Liver (tissue), 3 donors: Measurements from ENCODE around the gene HHIPL1.

Source experiments
- GABPA ChIP-seq, 2 donors: IDR thresholded peaks in 1 of 2; conservative IDR thresholded peaks in 1 of 2; 2 replicates each; pipeline ENCODE4 v1.6.1; 2016; ENCODE audit warnings: antibody characterized with exemption in 2 of 2, mild to moderate bottlenecking in 1 of 2, moderate library complexity in 1 of 2
- JUND ChIP-seq, 2 donors: IDR thresholded peaks; 2 replicates each; pipeline ENCODE4 v1.6.1; 2016; ENCODE audit warnings: antibody characterized with exemption in 2 of 2
- NR2F2 ChIP-seq: IDR thresholded peaks from 2 replicates; pipeline ENCODE4 v1.6.1; 2016; ENCODE audit warnings: antibody characterized with exemption
- RAD21 ChIP-seq, 2 donors: IDR thresholded peaks; 2 replicates each; pipeline ENCODE4 v1.6.1; 2016; ENCODE audit warnings: antibody characterized with exemption in 2 of 2, mild to moderate bottlenecking in 2 of 2
- RXRA ChIP-seq, 2 donors: IDR thresholded peaks; 2 replicates each; pipeline ENCODE4 v1.6.1; 2017 to 2018; ENCODE audit warnings: antibody characterized with exemption in 2 of 2, mild to moderate bottlenecking in 1 of 2
- SP1 ChIP-seq: IDR thresholded peaks from 2 replicates; pipeline ENCODE4 v1.6.1; 2018; ENCODE audit warnings: antibody characterized with exemption, mild to moderate bottlenecking
- TAF1 ChIP-seq: conservative IDR thresholded peaks from 2 replicates; pipeline ENCODE4 v1.6.1; 2016; ENCODE audit warnings: antibody characterized with exemption, mild to moderate bottlenecking
- YY1 ChIP-seq: IDR thresholded peaks from 2 replicates; pipeline ENCODE4 v1.6.1; 2016; ENCODE audit warnings: antibody characterized with exemption, mild to moderate bottlenecking
- TF ChIP-seq, protein P1 (sequence below): fragments of 150-350 bp; IDR thresholded peaks from 2 replicates; pipeline ENCODE4 v1.5.1; 2017; ENCODE audit warnings: improper control_type of control experiment, low read depth, low read length; ENCODE audit not compliant: missing input control
- TF ChIP-seq, protein P2 (sequence below): IDR thresholded peaks from 2 replicates; pipeline ENCODE4 v1.6.1; 2016; ENCODE audit warnings: antibody characterized with exemption
- TF ChIP-seq, protein P3 (sequence below): IDR thresholded peaks from 2 replicates; pipeline ENCODE4 v1.6.1; 2016; ENCODE audit warnings: antibody characterized with exemption, mild to moderate bottlenecking
- TF ChIP-seq, protein P4 (sequence below): IDR thresholded peaks from 2 replicates; pipeline ENCODE4 v1.6.1; 2016; ENCODE audit warnings: antibody characterized with exemption
- donor health status: healthy.
- donor health status: healthy.

DNA sequence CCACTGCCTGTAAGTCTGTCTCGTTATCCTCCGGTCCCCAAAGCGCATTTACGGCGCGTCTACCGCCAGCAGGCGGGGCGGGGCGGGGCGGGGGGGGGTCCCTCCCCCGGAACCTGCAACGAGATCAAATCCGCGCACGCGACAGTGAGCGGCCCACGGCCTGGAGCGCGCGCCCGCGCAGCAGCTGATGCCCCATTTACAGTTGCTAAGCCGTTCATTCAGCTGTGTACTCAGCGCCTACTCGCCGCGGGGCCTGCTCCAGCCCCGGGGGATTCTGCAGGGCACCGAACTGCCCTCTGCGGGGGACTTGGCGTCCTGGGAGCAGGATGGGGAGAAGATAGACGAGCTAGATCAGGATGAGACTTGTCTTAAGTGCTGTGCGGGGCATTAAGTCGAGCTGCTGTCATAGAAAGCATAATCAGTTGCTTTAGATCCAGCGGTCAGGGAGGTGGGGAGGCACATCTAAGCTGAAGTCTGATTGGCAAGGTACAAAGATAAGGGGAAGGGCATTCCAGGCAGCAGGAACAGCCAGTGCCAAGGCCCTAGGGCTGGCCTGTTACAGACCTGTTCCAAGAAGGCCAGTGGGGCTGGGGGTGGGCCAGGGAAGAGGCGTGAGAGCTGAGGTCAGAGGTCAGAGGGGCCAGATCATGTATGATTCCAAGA lies 39.5 kb upstream of the HHIPL1 start:
- TF ChIP-seq, protein P1, sequence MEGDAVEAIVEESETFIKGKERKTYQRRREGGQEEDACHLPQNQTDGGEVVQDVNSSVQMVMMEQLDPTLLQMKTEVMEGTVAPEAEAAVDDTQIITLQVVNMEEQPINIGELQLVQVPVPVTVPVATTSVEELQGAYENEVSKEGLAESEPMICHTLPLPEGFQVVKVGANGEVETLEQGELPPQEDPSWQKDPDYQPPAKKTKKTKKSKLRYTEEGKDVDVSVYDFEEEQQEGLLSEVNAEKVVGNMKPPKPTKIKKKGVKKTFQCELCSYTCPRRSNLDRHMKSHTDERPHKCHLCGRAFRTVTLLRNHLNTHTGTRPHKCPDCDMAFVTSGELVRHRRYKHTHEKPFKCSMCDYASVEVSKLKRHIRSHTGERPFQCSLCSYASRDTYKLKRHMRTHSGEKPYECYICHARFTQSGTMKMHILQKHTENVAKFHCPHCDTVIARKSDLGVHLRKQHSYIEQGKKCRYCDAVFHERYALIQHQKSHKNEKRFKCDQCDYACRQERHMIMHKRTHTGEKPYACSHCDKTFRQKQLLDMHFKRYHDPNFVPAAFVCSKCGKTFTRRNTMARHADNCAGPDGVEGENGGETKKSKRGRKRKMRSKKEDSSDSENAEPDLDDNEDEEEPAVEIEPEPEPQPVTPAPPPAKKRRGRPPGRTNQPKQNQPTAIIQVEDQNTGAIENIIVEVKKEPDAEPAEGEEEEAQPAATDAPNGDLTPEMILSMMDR, result no peak
- peak in 1 of 2 donors; percentile 11 for TF ChIP-seq RXRA (IDR thresholded peaks at IDR 0.05)
- no peak for TF ChIP-seq JUND (IDR thresholded peaks at IDR 0.05)
- no peak for TF ChIP-seq YY1
- TF ChIP-seq, protein P2, sequence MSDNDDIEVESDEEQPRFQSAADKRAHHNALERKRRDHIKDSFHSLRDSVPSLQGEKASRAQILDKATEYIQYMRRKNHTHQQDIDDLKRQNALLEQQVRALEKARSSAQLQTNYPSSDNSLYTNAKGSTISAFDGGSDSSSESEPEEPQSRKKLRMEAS, result no peak
- TF ChIP-seq TAF1, result no peak
- TF ChIP-seq, protein P3, sequence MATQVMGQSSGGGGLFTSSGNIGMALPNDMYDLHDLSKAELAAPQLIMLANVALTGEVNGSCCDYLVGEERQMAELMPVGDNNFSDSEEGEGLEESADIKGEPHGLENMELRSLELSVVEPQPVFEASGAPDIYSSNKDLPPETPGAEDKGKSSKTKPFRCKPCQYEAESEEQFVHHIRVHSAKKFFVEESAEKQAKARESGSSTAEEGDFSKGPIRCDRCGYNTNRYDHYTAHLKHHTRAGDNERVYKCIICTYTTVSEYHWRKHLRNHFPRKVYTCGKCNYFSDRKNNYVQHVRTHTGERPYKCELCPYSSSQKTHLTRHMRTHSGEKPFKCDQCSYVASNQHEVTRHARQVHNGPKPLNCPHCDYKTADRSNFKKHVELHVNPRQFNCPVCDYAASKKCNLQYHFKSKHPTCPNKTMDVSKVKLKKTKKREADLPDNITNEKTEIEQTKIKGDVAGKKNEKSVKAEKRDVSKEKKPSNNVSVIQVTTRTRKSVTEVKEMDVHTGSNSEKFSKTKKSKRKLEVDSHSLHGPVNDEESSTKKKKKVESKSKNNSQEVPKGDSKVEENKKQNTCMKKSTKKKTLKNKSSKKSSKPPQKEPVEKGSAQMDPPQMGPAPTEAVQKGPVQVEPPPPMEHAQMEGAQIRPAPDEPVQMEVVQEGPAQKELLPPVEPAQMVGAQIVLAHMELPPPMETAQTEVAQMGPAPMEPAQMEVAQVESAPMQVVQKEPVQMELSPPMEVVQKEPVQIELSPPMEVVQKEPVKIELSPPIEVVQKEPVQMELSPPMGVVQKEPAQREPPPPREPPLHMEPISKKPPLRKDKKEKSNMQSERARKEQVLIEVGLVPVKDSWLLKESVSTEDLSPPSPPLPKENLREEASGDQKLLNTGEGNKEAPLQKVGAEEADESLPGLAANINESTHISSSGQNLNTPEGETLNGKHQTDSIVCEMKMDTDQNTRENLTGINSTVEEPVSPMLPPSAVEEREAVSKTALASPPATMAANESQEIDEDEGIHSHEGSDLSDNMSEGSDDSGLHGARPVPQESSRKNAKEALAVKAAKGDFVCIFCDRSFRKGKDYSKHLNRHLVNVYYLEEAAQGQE, result no peak
- peak; percentile 33 for TF ChIP-seq SP1
- peak in 1 of 2 donors; percentile 36 for TF ChIP-seq RAD21 (IDR thresholded peaks at IDR 0.05)
- TF ChIP-seq, protein P4, sequence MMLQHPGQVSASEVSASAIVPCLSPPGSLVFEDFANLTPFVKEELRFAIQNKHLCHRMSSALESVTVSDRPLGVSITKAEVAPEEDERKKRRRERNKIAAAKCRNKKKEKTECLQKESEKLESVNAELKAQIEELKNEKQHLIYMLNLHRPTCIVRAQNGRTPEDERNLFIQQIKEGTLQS, result no peak
- peak; percentile 17 for TF ChIP-seq NR2F2
- peak in 1 of 2 donors; percentile 23 for TF ChIP-seq GABPA (IDR thresholded peaks at IDR 0.05 in 1 of 2, conservative IDR thresholded peaks at IDR 0.05 in 1 of 2)
